Measurements from ENCODE around the gene REEP3.

Gene REEP3

DNA sequence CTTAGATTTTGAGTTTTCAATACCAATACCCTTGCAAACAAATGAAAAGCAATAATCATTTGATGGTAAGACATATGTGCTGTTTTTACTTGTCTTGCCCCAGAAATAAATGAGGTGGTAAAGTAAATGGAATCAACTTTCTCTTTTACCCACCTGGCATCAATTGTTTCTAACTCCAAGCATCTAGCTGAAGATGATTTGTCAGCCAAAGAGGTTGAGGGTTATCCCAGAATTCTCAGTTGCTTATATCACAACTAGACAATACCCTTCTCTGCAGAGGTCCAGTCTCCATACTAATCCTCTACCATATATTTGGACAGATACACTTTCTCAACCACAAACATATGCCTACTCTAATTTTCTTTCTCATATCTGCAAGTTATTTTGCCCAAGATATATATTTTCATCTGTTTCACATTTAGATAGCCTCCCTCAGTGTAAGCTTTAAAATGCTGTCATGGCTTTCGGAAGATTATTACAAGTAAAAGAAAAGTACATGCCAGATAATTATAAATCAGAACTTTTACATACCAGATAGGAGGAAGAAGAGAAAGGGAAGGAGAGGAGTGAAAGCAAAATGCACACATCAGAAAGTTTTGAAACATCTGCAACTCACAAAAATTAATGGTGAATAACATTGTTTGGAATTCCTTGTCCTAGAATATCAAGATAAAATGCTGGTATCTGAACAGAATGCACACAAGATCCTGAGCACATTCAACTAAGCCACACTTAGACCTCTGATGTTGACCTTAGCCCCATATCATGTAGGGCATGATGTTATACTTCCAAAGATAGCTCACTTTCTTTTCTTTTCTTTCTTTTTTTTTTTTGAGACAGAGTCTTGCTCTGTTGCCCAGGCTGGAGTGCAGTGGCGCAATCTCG lies 146.6 kb downstream of the REEP3 start:
- no peak overlapping the region for H3K4me3 ChIP-seq (IDR thresholded peaks at IDR 0.05; ENCODE audit: insufficient read depth, low read depth, low read length)
- H3K36me3 ChIP-seq (ENCODE audit: insufficient read depth), result no peaks in the 10 kb centered on the region
- no peaks in the 10 kb centered on the region for H4K20me1 ChIP-seq (ENCODE audit: insufficient read depth)
- no peak overlapping the region for H3K27ac ChIP-seq
- H3K4me2 ChIP-seq, result no peak overlapping the region
- TF ChIP-seq, protein P1, sequence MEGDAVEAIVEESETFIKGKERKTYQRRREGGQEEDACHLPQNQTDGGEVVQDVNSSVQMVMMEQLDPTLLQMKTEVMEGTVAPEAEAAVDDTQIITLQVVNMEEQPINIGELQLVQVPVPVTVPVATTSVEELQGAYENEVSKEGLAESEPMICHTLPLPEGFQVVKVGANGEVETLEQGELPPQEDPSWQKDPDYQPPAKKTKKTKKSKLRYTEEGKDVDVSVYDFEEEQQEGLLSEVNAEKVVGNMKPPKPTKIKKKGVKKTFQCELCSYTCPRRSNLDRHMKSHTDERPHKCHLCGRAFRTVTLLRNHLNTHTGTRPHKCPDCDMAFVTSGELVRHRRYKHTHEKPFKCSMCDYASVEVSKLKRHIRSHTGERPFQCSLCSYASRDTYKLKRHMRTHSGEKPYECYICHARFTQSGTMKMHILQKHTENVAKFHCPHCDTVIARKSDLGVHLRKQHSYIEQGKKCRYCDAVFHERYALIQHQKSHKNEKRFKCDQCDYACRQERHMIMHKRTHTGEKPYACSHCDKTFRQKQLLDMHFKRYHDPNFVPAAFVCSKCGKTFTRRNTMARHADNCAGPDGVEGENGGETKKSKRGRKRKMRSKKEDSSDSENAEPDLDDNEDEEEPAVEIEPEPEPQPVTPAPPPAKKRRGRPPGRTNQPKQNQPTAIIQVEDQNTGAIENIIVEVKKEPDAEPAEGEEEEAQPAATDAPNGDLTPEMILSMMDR (conservative IDR thresholded peaks at IDR 0.05; ENCODE audit: low read depth, low read length), result no peak
- H3K4me1 ChIP-seq (ENCODE audit: low read depth, poor library complexity, severe bottlenecking), result no peaks in the 10 kb centered on the region
- H3K9ac ChIP-seq, result no peak overlapping the region
- H2AFZ ChIP-seq (ENCODE audit: low read depth), result no peak overlapping the region
- no peaks in the 10 kb centered on the region for H3K27me3 ChIP-seq (ENCODE audit: insufficient read depth, low read depth)
- no peaks in the 10 kb centered on the region for H3K79me2 ChIP-seq (ENCODE audit: insufficient read depth, low read depth)

- no peaks in the 10 kb centered on the region for H3K4me1 ChIP-seq (ENCODE audit: low read depth, poor library complexity, severe bottlenecking)
- H3K36me3 ChIP-seq (ENCODE audit: insufficient read depth), result no peaks in the 10 kb centered on the region
- no peak overlapping the region for H3K27ac ChIP-seq
- H2AFZ ChIP-seq (ENCODE audit: low read depth), result no peak overlapping the region
- TF ChIP-seq, protein P1 (conservative IDR thresholded peaks at IDR 0.05; ENCODE audit: low read depth, low read length), result no peak
- H3K27me3 ChIP-seq (ENCODE audit: insufficient read depth, low read depth), result no peaks in the 10 kb centered on the region
- H3K4me3 ChIP-seq (IDR thresholded peaks at IDR 0.05; ENCODE audit: insufficient read depth, low read depth, low read length), result no peak overlapping the region
- no peaks in the 10 kb centered on the region for H3K79me2 ChIP-seq (ENCODE audit: insufficient read depth, low read depth)
- H3K4me2 ChIP-seq, result no peak overlapping the region
- no peak overlapping the region for H3K9ac ChIP-seq
- no peaks in the 10 kb centered on the region for H4K20me1 ChIP-seq (ENCODE audit: insufficient read depth)
Observed at GRCh38 chr10:63670291-63670898, 149.2 kb downstream of the REEP3 start.

- H4K20me1 ChIP-seq (ENCODE audit: insufficient read depth), result no peaks in the 10 kb centered on the region
- H3K4me1 ChIP-seq (ENCODE audit: low read depth, poor library complexity, severe bottlenecking), result no peaks in the 10 kb centered on the region
- H2AFZ ChIP-seq (ENCODE audit: low read depth), result no peak overlapping the region
- H3K27ac ChIP-seq, result no peak overlapping the region
- TF ChIP-seq, protein P1 (conservative IDR thresholded peaks at IDR 0.05; ENCODE audit: low read depth, low read length), result no peak
- no peaks in the 10 kb centered on the region for H3K36me3 ChIP-seq (ENCODE audit: insufficient read depth)
- no peak overlapping the region for H3K4me2 ChIP-seq
- H3K27me3 ChIP-seq (ENCODE audit: insufficient read depth, low read depth), result no peaks in the 10 kb centered on the region
- no peaks in the 10 kb centered on the region for H3K79me2 ChIP-seq (ENCODE audit: insufficient read depth, low read depth)
- no peak overlapping the region for H3K4me3 ChIP-seq (IDR thresholded peaks at IDR 0.05; ENCODE audit: insufficient read depth, low read depth, low read length)
- H3K9ac ChIP-seq, result no peak overlapping the region
Observed at GRCh38 chr10:63671317-63671937, 150.2 kb downstream of the REEP3 start.

GRCh38 chr10:63672491-63672890 lies 151.3 kb downstream of the REEP3 start:
- no peak overlapping the region for H3K4me3 ChIP-seq (IDR thresholded peaks at IDR 0.05; ENCODE audit: insufficient read depth, low read depth, low read length)
- H3K9ac ChIP-seq, result no peak overlapping the region
- H3K4me2 ChIP-seq, result no peak overlapping the region
- no peaks in the 10 kb centered on the region for H3K36me3 ChIP-seq (ENCODE audit: insufficient read depth)
- H3K27me3 ChIP-seq (ENCODE audit: insufficient read depth, low read depth), result no peaks in the 10 kb centered on the region
- no peaks in the 10 kb centered on the region for H4K20me1 ChIP-seq (ENCODE audit: insufficient read depth)
- TF ChIP-seq, protein P1 (conservative IDR thresholded peaks at IDR 0.05; ENCODE audit: low read depth, low read length), result no peak
- no peak overlapping the region for H3K27ac ChIP-seq
- H2AFZ ChIP-seq (ENCODE audit: low read depth), result no peak overlapping the region
- H3K79me2 ChIP-seq (ENCODE audit: insufficient read depth, low read depth), result no peaks in the 10 kb centered on the region
- no peaks in the 10 kb centered on the region for H3K4me1 ChIP-seq (ENCODE audit: low read depth, poor library complexity, severe bottlenecking)

Data from KMS-11 (cell line).